ENCODE results near the gene CD177. TPM values are rescaled to one million over a fixed set of nuclear protein-coding genes. Genes with fewer than 3 reads are reported as not detected.

The CD177 gene
- total and polyA plus RNA-seq, 2 donors (not counting 1 experiment from before 2014, with no cell fraction given): 0.19 to 0.33 TPM

- H3K9me3 ChIP-seq (ENCODE audit: control insufficient read depth, insufficient read depth, low read depth, low read length): no peaks in the 10 kb centered on the region
Observed at GRCh38 chr19:43315851-43316250, 37.6 kb upstream of the CD177 start.

GRCh38 chr19:43316591-43317319 is 36.7 kb upstream of the CD177 start:
- H3K36me3 ChIP-seq (ENCODE audit: control insufficient read depth, insufficient read depth, low read length): no peaks in the 10 kb centered on the region
- H2AFZ ChIP-seq (ENCODE audit: low read length): no peak overlapping the region
- no peak overlapping the region for H3K4me2 ChIP-seq (ENCODE audit: extremely low read depth, insufficient read depth, low read length)
- H3K27ac ChIP-seq (ENCODE audit: insufficient read depth, low read length): no peak overlapping the region
- H3K79me2 ChIP-seq (ENCODE audit: control insufficient read depth, insufficient read depth, low read length): no peaks in the 10 kb centered on the region
- H3K9ac ChIP-seq (ENCODE audit: insufficient read depth, low read length): no peak overlapping the region
- no peaks in the 10 kb centered on the region for H3K9me3 ChIP-seq (ENCODE audit: control insufficient read depth, insufficient read depth, low read depth, low read length)
- TF ChIP-seq EZH2 (IDR thresholded peaks at IDR 0.05; ENCODE audit: low read length, missing control alignments): no peak
- TF ChIP-seq, protein P1, sequence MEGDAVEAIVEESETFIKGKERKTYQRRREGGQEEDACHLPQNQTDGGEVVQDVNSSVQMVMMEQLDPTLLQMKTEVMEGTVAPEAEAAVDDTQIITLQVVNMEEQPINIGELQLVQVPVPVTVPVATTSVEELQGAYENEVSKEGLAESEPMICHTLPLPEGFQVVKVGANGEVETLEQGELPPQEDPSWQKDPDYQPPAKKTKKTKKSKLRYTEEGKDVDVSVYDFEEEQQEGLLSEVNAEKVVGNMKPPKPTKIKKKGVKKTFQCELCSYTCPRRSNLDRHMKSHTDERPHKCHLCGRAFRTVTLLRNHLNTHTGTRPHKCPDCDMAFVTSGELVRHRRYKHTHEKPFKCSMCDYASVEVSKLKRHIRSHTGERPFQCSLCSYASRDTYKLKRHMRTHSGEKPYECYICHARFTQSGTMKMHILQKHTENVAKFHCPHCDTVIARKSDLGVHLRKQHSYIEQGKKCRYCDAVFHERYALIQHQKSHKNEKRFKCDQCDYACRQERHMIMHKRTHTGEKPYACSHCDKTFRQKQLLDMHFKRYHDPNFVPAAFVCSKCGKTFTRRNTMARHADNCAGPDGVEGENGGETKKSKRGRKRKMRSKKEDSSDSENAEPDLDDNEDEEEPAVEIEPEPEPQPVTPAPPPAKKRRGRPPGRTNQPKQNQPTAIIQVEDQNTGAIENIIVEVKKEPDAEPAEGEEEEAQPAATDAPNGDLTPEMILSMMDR (conservative IDR thresholded peaks at IDR 0.05 in 1 of 2, IDR thresholded peaks at IDR 0.05 in 1 of 2; ENCODE audit: low read depth in 1 of 2, low read length in 2 of 2): peak; percentile 30 to 31
- no peaks in the 10 kb centered on the region for H3K27me3 ChIP-seq (ENCODE audit: control insufficient read depth, insufficient read depth, low read length)
- H4K20me1 ChIP-seq (ENCODE audit: control insufficient read depth, extremely low read depth, insufficient read depth, low read length): no peaks in the 10 kb centered on the region
- peak; percentile 9 to 25 for DNase-seq (ENCODE audit: low read depth in 2 of 2)
- no peaks in the 10 kb centered on the region for H3K4me1 ChIP-seq (ENCODE audit: control insufficient read depth, extremely low read depth, insufficient read depth, low read length)
- no peak overlapping the region for H3K4me3 ChIP-seq (replicated peaks in 1 of 4; ENCODE audit: control extremely low read depth in 1 of 4, insufficient read depth in 1 of 4, low read depth in 3 of 4, low read length in 4 of 4)

More at GRCh38 chr19:43315851-43316250, 37.6 kb upstream of the CD177 start:
- no peak for DNase-seq (ENCODE audit: low read depth in 2 of 2)
- Histone ChIP-seq H4K20me1 (ENCODE audit: control insufficient read depth, extremely low read depth, insufficient read depth, low read length) (no peaks in the 10 kb centered on the region), H3K4me1 (ENCODE audit: control insufficient read depth, extremely low read depth, insufficient read depth, low read length) (no peaks in the 10 kb centered on the region), H3K27me3 (ENCODE audit: control insufficient read depth, insufficient read depth, low read length) (no peaks in the 10 kb centered on the region), H2AFZ (ENCODE audit: low read length) (no peak overlapping the region), H3K4me3 (replicated peaks in 1 of 4; ENCODE audit: control extremely low read depth in 1 of 4, insufficient read depth in 1 of 4, low read depth in 3 of 4, low read length in 4 of 4) (no peak overlapping the region), H3K4me2 (ENCODE audit: extremely low read depth, insufficient read depth, low read length) (no peak overlapping the region), H3K9ac (ENCODE audit: insufficient read depth, low read length) (no peak overlapping the region), H3K36me3 (ENCODE audit: control insufficient read depth, insufficient read depth, low read length) (no peaks in the 10 kb centered on the region), H3K79me2 (ENCODE audit: control insufficient read depth, insufficient read depth, low read length) (no peaks in the 10 kb centered on the region), H3K27ac (ENCODE audit: insufficient read depth, low read length) (no peak overlapping the region)
- TF ChIP-seq, protein P1 (conservative IDR thresholded peaks at IDR 0.05 in 1 of 2, IDR thresholded peaks at IDR 0.05 in 1 of 2; ENCODE audit: low read depth in 1 of 2, low read length in 2 of 2): no peak
- TF ChIP-seq EZH2 (IDR thresholded peaks at IDR 0.05; ENCODE audit: low read length, missing control alignments): no peak

DNA sequence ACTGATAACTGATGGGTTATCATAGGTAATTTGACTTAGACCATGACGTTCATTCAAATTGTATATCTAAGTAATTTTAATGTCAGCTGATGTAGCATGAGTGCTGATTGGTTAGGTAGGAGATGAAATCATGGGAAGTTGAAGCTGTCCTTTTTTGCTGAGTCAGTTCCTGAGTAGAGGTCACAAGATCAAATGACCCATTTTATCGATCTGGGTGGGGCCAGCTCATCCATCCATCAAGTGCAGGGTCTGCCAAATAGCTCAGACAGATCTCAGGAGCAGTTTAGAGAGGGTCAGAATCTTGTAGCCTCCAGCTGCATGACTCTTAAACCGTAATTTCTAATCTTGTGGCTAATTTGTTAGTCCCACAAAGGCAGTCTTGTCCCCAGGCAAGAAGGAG is 35.3 kb upstream of the CD177 start:
- H4K20me1 ChIP-seq (ENCODE audit: control insufficient read depth, extremely low read depth, insufficient read depth, low read length): no peaks in the 10 kb centered on the region
- no peak overlapping the region for H3K27ac ChIP-seq (ENCODE audit: insufficient read depth, low read length)
- H3K4me2 ChIP-seq (ENCODE audit: extremely low read depth, insufficient read depth, low read length): no peak overlapping the region
- no peaks in the 10 kb centered on the region for H3K36me3 ChIP-seq (ENCODE audit: control insufficient read depth, insufficient read depth, low read length)
- no peaks in the 10 kb centered on the region for H3K4me1 ChIP-seq (ENCODE audit: control insufficient read depth, extremely low read depth, insufficient read depth, low read length)
- H3K79me2 ChIP-seq (ENCODE audit: control insufficient read depth, insufficient read depth, low read length): no peaks in the 10 kb centered on the region
- no peak for DNase-seq (ENCODE audit: low read depth in 2 of 2)
- no peak overlapping the region for H2AFZ ChIP-seq (ENCODE audit: low read length)
- no peaks in the 10 kb centered on the region for H3K9me3 ChIP-seq (ENCODE audit: control insufficient read depth, insufficient read depth, low read depth, low read length)
- H3K9ac ChIP-seq (ENCODE audit: insufficient read depth, low read length): no peak overlapping the region
- no peaks in the 10 kb centered on the region for H3K27me3 ChIP-seq (ENCODE audit: control insufficient read depth, insufficient read depth, low read length)
- H3K4me3 ChIP-seq (replicated peaks in 1 of 4; ENCODE audit: control extremely low read depth in 1 of 4, insufficient read depth in 1 of 4, low read depth in 3 of 4, low read length in 4 of 4): no peak overlapping the region
- no peak for TF ChIP-seq EZH2 (IDR thresholded peaks at IDR 0.05; ENCODE audit: low read length, missing control alignments)
- TF ChIP-seq, protein P1 (conservative IDR thresholded peaks at IDR 0.05 in 1 of 2, IDR thresholded peaks at IDR 0.05 in 1 of 2; ENCODE audit: low read depth in 1 of 2, low read length in 2 of 2): no peak

Data from fibroblast of lung (primary cell).